H9 (cell line): ENCODE results near the gene ARHGAP35. TPM values are rescaled to one million over a fixed set of nuclear protein-coding genes. Genes with fewer than 3 reads are reported as not detected.

Experiments used
- DNase-seq: peaks from one replicate; pipeline ENCODE4 v3.0.0-alpha.2; 2017
- H2AFZ ChIP-seq: one replicate; pipeline ENCODE4 v1.6.1; 2013; ENCODE audit warnings: mild to moderate bottlenecking, low read length, control low read depth, moderate library complexity
- H2AK5ac ChIP-seq: 2 replicates; pipeline ENCODE4 v1.6.1; 2013; ENCODE audit warnings: low read length, control low read depth, mixed read lengths; ENCODE audit not compliant: insufficient read length
- H2BK120ac ChIP-seq: one replicate; pipeline ENCODE4 v1.6.1; 2013; ENCODE audit warnings: low read depth, mild to moderate bottlenecking, low read length, control low read depth, inconsistent platforms; ENCODE audit not compliant: poor library complexity, severe bottlenecking
- H2BK12ac ChIP-seq: 2 replicates; pipeline ENCODE4 v1.6.1; 2013; ENCODE audit warnings: low read length, control low read depth, mixed read lengths, low read depth; ENCODE audit not compliant: insufficient read length
- H2BK15ac ChIP-seq: 2 replicates; pipeline ENCODE4 v1.6.1; 2013; ENCODE audit warnings: low read depth, low read length, control low read depth
- H2BK20ac ChIP-seq: one replicate; pipeline ENCODE4 v1.6.1; 2013; ENCODE audit warnings: low read depth, mild to moderate bottlenecking, low read length, control low read depth, inconsistent platforms; ENCODE audit not compliant: poor library complexity, severe bottlenecking
- H2BK5ac ChIP-seq: 2 replicates; pipeline ENCODE4 v1.6.1; 2013; ENCODE audit warnings: low read length, control low read depth, mixed read lengths; ENCODE audit not compliant: insufficient read length
- H3K14ac ChIP-seq: 2 replicates; pipeline ENCODE4 v1.6.1; 2013; ENCODE audit warnings: low read length, control low read depth; ENCODE audit not compliant: insufficient read depth
- H3K18ac ChIP-seq: 2 replicates; pipeline ENCODE4 v1.6.1; 2013; ENCODE audit warnings: low read depth, mild to moderate bottlenecking, mixed read lengths, low read length, control low read depth; ENCODE audit not compliant: insufficient read length
- H3K23ac ChIP-seq: 2 replicates; pipeline ENCODE4 v1.6.1; 2013; ENCODE audit warnings: low read length, control low read depth, mixed read lengths, low read depth; ENCODE audit not compliant: insufficient read length
- H3K23me2 ChIP-seq: 2 replicates; pipeline ENCODE4 v1.6.1; 2013; ENCODE audit warnings: low read depth, mild to moderate bottlenecking, mixed read lengths, low read length, control low read depth; ENCODE audit not compliant: insufficient read length, poor library complexity, severe bottlenecking
- H3K27ac ChIP-seq: 2 replicates; pipeline ENCODE4 v1.5.1; 2013; ENCODE audit warnings: low read length, control low read depth, mixed read lengths, low read depth; ENCODE audit not compliant: insufficient read length
- H3K27me3 ChIP-seq: 2 replicates; pipeline ENCODE4 v1.6.1; 2013; ENCODE audit warnings: low read length, control low read depth, inconsistent platforms; ENCODE audit not compliant: insufficient read depth
- H3K4ac ChIP-seq: 2 replicates; pipeline ENCODE4 v1.6.1; 2013; ENCODE audit warnings: low read depth, mild to moderate bottlenecking, control low read depth, inconsistent platforms, low read length, moderate library complexity
- H3K4me1 ChIP-seq: 2 replicates; pipeline ENCODE4 v1.6.1; 2013; ENCODE audit warnings: low read length, control low read depth, inconsistent platforms; ENCODE audit not compliant: insufficient read depth
- H3K4me2 ChIP-seq: 2 replicates; pipeline ENCODE4 v1.6.1; 2013; ENCODE audit warnings: low read length, control low read depth, mixed read lengths; ENCODE audit not compliant: insufficient read length, insufficient read depth
- H3K56ac ChIP-seq: 2 replicates; pipeline ENCODE4 v1.6.1; 2013; ENCODE audit warnings: low read depth, mild to moderate bottlenecking, mixed read lengths, low read length, control low read depth; ENCODE audit not compliant: insufficient read length
- H3K79me1 ChIP-seq: 2 replicates; pipeline ENCODE4 v1.6.1; 2013; ENCODE audit warnings: low read depth, mild to moderate bottlenecking, moderate library complexity, low read length, control low read depth, inconsistent platforms; ENCODE audit not compliant: insufficient read depth, poor library complexity, severe bottlenecking
- H3K79me2 ChIP-seq: 2 replicates; pipeline ENCODE4 v1.6.1; 2013; ENCODE audit warnings: low read length, control low read depth, inconsistent platforms; ENCODE audit not compliant: insufficient read depth
- H3K9ac ChIP-seq: 2 replicates; pipeline ENCODE4 v1.6.1; 2013; ENCODE audit warnings: low read length, control low read depth, mixed read lengths; ENCODE audit not compliant: insufficient read length; ENCODE audit errors: extremely low read depth
- H3K9me3 ChIP-seq: one replicate; pipeline ENCODE4 v1.6.1; 2013; ENCODE audit warnings: low read depth, low read length, inconsistent platforms; ENCODE audit not compliant: control insufficient read depth
- H3T11ph ChIP-seq: one replicate; pipeline ENCODE4 v1.6.1; 2013; ENCODE audit warnings: mild to moderate bottlenecking, low read length, control low read depth, inconsistent platforms
- H4K20me1 ChIP-seq: one replicate; pipeline ENCODE4 v1.6.1; 2013; ENCODE audit not compliant: control insufficient read depth, insufficient read length, insufficient read depth
- H4K5ac ChIP-seq: 2 replicates; pipeline ENCODE4 v1.6.1; 2013; ENCODE audit warnings: low read depth, mild to moderate bottlenecking, mixed read lengths, low read length, control low read depth; ENCODE audit not compliant: insufficient read length
- H4K8ac ChIP-seq: replicated peaks from 2 replicates; pipeline ENCODE4 v1.6.1; 2013; ENCODE audit warnings: low read length, control low read depth, mixed read lengths, low read depth; ENCODE audit not compliant: insufficient read length
- H4K91ac ChIP-seq: 2 replicates; pipeline ENCODE4 v1.6.1; 2013; ENCODE audit warnings: low read depth, mild to moderate bottlenecking, moderate library complexity, mixed read lengths, low read length, control low read depth; ENCODE audit not compliant: insufficient read length
- H3K27ac Mint-ChIP-seq, 3 experiments: 2 replicates in 2 of 3; 3 replicates in 1 of 3; pipeline ENCODE4 v1.8.0; 2020 to 2021; ENCODE audit warnings: mixed read lengths in 3 of 3, mild to moderate bottlenecking in 1 of 3, moderate library complexity in 1 of 3
- H3K27me3 Mint-ChIP-seq: 2 replicates; pipeline ENCODE4 v1.8.0; 2021; ENCODE audit warnings: low read depth, mild to moderate bottlenecking, moderate library complexity, mixed read lengths
- H3K36me3 Mint-ChIP-seq, 3 experiments: 2 replicates in 2 of 3; 3 replicates in 1 of 3; pipeline ENCODE4 v1.8.0; 2020 to 2021; ENCODE audit warnings: low read depth in 3 of 3, mixed read lengths in 3 of 3; ENCODE audit not compliant: insufficient read depth in 1 of 3
- H3K4me1 Mint-ChIP-seq, 2 experiments: 2 replicates each; pipeline ENCODE4 v1.8.0; 2020; ENCODE audit warnings: mixed read lengths in 2 of 2
- H3K4me3 Mint-ChIP-seq, 2 experiments: 2 replicates in 1 of 2; 3 replicates in 1 of 2; pipeline ENCODE4 v1.8.0; 2020 to 2021; ENCODE audit warnings: mild to moderate bottlenecking in 2 of 2, mixed read lengths in 2 of 2, moderate library complexity in 1 of 2
- H3K9me3 Mint-ChIP-seq, 2 experiments: 2 replicates in 1 of 2; 3 replicates in 1 of 2; pipeline ENCODE4 v1.8.0; 2020; ENCODE audit warnings: mild to moderate bottlenecking in 2 of 2, mixed read lengths in 2 of 2, moderate library complexity in 1 of 2
- CTCF ChIP-seq: fragments of 200-600 bp; sonication (generic); conservative IDR thresholded peaks from 3 replicates; pipeline ENCODE4 v1.8.0; 2021; ENCODE audit warnings: antibody characterized with exemption, mild to moderate bottlenecking
- WGBS: extraction: QIAGEN DNeasy Blood & Tissue Kit; methylation state at CpG from one replicate; pipeline ENCODE4 v1.1.7; 2013; ENCODE audit warnings: missing lambda C conversion rate, low lambda C conversion rate, mixed read lengths; ENCODE audit not compliant: insufficient read length; ENCODE audit errors: extremely low coverage; 5-methylcytosine and 5-hydroxymethylcytosine counted together
- total RNA-seq: library from RNA; stranded (reverse); gene quantifications from 2 replicates; pipeline ENCODE4 v1.2.1, GENCODE V29; 2021

Gene ARHGAP35
- total RNA-seq, 1 experiment from 2014 or later = 49.8 TPM

- H3K23ac ChIP-seq = no peak overlapping the region
- no peak overlapping the region for H4K91ac ChIP-seq
- Mint-ChIP-seq H3K4me1 (peaks cover 6 to 8% of the 10 kb centered on the region in 2 experiments), H3K36me3 (peaks cover 4 to 11% (median 6%) of the 10 kb centered on the region in 3 experiments; a peak in 5 of 7 replicates), H3K4me3 (no peak overlapping the region), H3K9me3 (no peaks in the 10 kb centered on the region), H3K27ac (no peak overlapping the region), H3K27me3 (no peaks in the 10 kb centered on the region)
- no peaks in the 10 kb centered on the region for H4K20me1 ChIP-seq
- no peaks in the 10 kb centered on the region for H3K9me3 ChIP-seq
- no peak overlapping the region for H3K18ac ChIP-seq
- no peak overlapping the region for H3K4me2 ChIP-seq
- DNase-seq = no peak
- WGBS = no CpG with 5 or more reads among the region's 5 CpGs
- H2AFZ ChIP-seq = no peak overlapping the region
- H3K56ac ChIP-seq = no peak overlapping the region
- H2BK15ac ChIP-seq = no peak overlapping the region
- H3K27ac ChIP-seq = no peak overlapping the region
- H3T11ph ChIP-seq = no peak overlapping the region
- H2BK12ac ChIP-seq = no peak overlapping the region
- no peak overlapping the region for H3K4ac ChIP-seq
- H2BK5ac ChIP-seq = no peak overlapping the region
- no peak for TF ChIP-seq CTCF
- no peak overlapping the region for H2AK5ac ChIP-seq
- H4K8ac ChIP-seq = no peak overlapping the region
- no peak overlapping the region for H4K5ac ChIP-seq
- no peaks in the 10 kb centered on the region; the same call in 1 of the 2 replicates for H3K4me1 ChIP-seq
- no peaks in the 10 kb centered on the region for H3K79me1 ChIP-seq
- no peak overlapping the region for H3K9ac ChIP-seq
- H3K14ac ChIP-seq = no peak overlapping the region
- peaks cover 2% of the 10 kb centered on the region; the same call in 1 of the 2 replicates for H3K27me3 ChIP-seq
- no peak overlapping the region for H2BK20ac ChIP-seq
- H3K23me2 ChIP-seq = no peaks in the 10 kb centered on the region
- H2BK120ac ChIP-seq = no peak overlapping the region
- H3K79me2 ChIP-seq = peaks cover 5% of the 10 kb centered on the region; the same call in 1 of the 2 replicates
Measured at GRCh38 chr19:46887240-46887782, 26.5 kb downstream of the ARHGAP35 start.
